GM03348 (cell line): ENCODE measurements around the gene HNRNPH3.

Experiments used
- DNase-seq: peaks from one replicate; pipeline ENCODE4 v3.0.0; 2012; ENCODE audit warnings: low spot score

The HNRNPH3 gene

GRCh38 chr10:68330852-68331454 lies 911 bp upstream of the HNRNPH3 start:
- no peak for DNase-seq

- peak; percentile 64 for DNase-seq
These were observed 594 bp downstream of the HNRNPH3 start, which contains the start of gene PBLD for GRCh38 chr10:68332259-68333057. PBLD (minus strand) TSS chr10:68332928; CDS start chr10:68306844, 26,084 bp downstream.

GRCh38 chr10:68333058-68333395 lies 1.2 kb downstream of the HNRNPH3 start:
- peak; percentile 22 for DNase-seq

- no peak for DNase-seq
These were observed 1.9 kb downstream of the HNRNPH3 start for GRCh38 chr10:68333440-68334431.

- DNase-seq, result no peak
These were observed 3.0 kb downstream of the HNRNPH3 start for GRCh38 chr10:68334672-68335467.

GRCh38 chr10:68336754-68337351 lies 5.0 kb downstream of the HNRNPH3 start:
- no peak for DNase-seq

- no peak for DNase-seq
These were observed 8.7 kb downstream of the HNRNPH3 start for GRCh38 chr10:68340358-68341080.

GRCh38 chr10:68342909-68343516 lies 11.1 kb downstream of the HNRNPH3 start:
- DNase-seq, result no peak

- no peak for DNase-seq
These were observed 13.8 kb downstream of the HNRNPH3 start for GRCh38 chr10:68345621-68346020.

GRCh38 chr10:68346774-68347173 lies 14.9 kb downstream of the HNRNPH3 start:
- no peak for DNase-seq

- peak; percentile 46 for DNase-seq
These were observed 16.4 kb downstream of the HNRNPH3 start for GRCh38 chr10:68348265-68348741.

GRCh38 chr10:68353537-68353936 lies 21.7 kb downstream of the HNRNPH3 start:
- no peak for DNase-seq

- no peak for DNase-seq
These were observed 27.3 kb downstream of the HNRNPH3 start for GRCh38 chr10:68359189-68359588.

GRCh38 chr10:68362590-68362989 lies 30.7 kb downstream of the HNRNPH3 start:
- DNase-seq, result no peak

GRCh38 chr10:68364101-68364886 lies 32.4 kb downstream of the HNRNPH3 start:
- DNase-seq, result no peak

- DNase-seq, result no peak
These were observed 33.7 kb downstream of the HNRNPH3 start for GRCh38 chr10:68365611-68366010.

GRCh38 chr10:68366600-68366999 lies 34.7 kb downstream of the HNRNPH3 start:
- no peak for DNase-seq

GRCh38 chr10:68367121-68367520 lies 35.3 kb downstream of the HNRNPH3 start:
- DNase-seq, result no peak

- no peak for DNase-seq
These were observed 39.7 kb downstream of the HNRNPH3 start for GRCh38 chr10:68371604-68372003.
